HL-60 (cell line): ENCODE measurements around the gene CCDC192.

Experiments
- DNase-seq, 2 experiments: peaks; one replicate each; pipeline ENCODE4 v3.0.0-alpha.2; 2010 to 2020; ENCODE audit warnings: low read depth in 1 of 2, low spot score in 1 of 2
- H3K27ac ChIP-seq: fragments of 250-450 bp; sonication (Bioruptor Pico); replicated peaks from 2 replicates; pipeline ENCODE4 v1.5.1; 2020; ENCODE audit warnings: mild to moderate bottlenecking, moderate library complexity
- H3K27me3 ChIP-seq: fragments of 250-450 bp; sonication (Bioruptor Pico); 2 replicates; pipeline ENCODE4 v1.5.1; 2021; ENCODE audit warnings: mild to moderate bottlenecking, moderate library complexity; ENCODE audit not compliant: insufficient read depth, poor library complexity, severe bottlenecking
- H3K4me3 ChIP-seq: replicated peaks from 2 replicates; pipeline ENCODE4 v1.5.1; 2011; ENCODE audit warnings: mild to moderate bottlenecking, control low read depth, low read length; ENCODE audit not compliant: insufficient read depth
- CTCF ChIP-seq: IDR thresholded peaks from one replicate; pipeline ENCODE4 v1.5.1; 2011; ENCODE audit warnings: low read length, control low read depth, inconsistent platforms; ENCODE audit not compliant: insufficient read depth
- GABPA ChIP-seq: IDR thresholded peaks from 2 replicates; pipeline ENCODE4 v1.6.1; 2012; ENCODE audit warnings: low read depth
- POLR2AphosphoS5 ChIP-seq: IDR thresholded peaks from 2 replicates; pipeline ENCODE4 v1.6.1; 2012; ENCODE audit warnings: low read depth
- REST ChIP-seq: IDR thresholded peaks from 2 replicates; pipeline ENCODE4 v1.6.1; 2012; ENCODE audit warnings: low read depth; ENCODE audit not compliant: insufficient replicate concordance
- SPI1 ChIP-seq: IDR thresholded peaks from 2 replicates; pipeline ENCODE4 v1.6.1; 2012; ENCODE audit warnings: low read depth, mild to moderate bottlenecking, borderline replicate concordance

The CCDC192 gene

GRCh38 chr5:127664093-127664492 lies 39.1 kb upstream of the CCDC192 start:
- Histone ChIP-seq H3K27ac (no peak overlapping the region), H3K27me3 (no peaks in the 10 kb centered on the region), H3K4me3 (no peak overlapping the region)
- TF ChIP-seq REST (no peak), SPI1 (no peak), POLR2AphosphoS5 (no peak), GABPA (no peak), CTCF (no peak)
- DNase-seq, result no peak

GRCh38 chr5:127665641-127666040 lies 37.5 kb upstream of the CCDC192 start:
- H3K27ac ChIP-seq, result no peak overlapping the region
- TF ChIP-seq REST (no peak), SPI1 (no peak), POLR2AphosphoS5 (no peak), CTCF (no peak), GABPA (no peak)
- DNase-seq, result no peak
- no peaks in the 10 kb centered on the region for H3K27me3 ChIP-seq
- H3K4me3 ChIP-seq, result no peak overlapping the region

GRCh38 chr5:127666043-127666716 lies 37.0 kb upstream of the CCDC192 start:
- H3K27ac ChIP-seq, result no peak overlapping the region
- H3K27me3 ChIP-seq, result no peaks in the 10 kb centered on the region
- no peak for TF ChIP-seq CTCF
- no peak for TF ChIP-seq POLR2AphosphoS5
- TF ChIP-seq GABPA, result no peak
- no peak for TF ChIP-seq REST
- TF ChIP-seq SPI1, result no peak
- DNase-seq, result no peak
- H3K4me3 ChIP-seq, result no peak overlapping the region
